Neuronal stem cell (in vitro differentiated cells): ENCODE data around the gene RNF150.

Source experiments
- DNase-seq: peaks from one replicate; pipeline ENCODE4 v3.0.0-alpha.2; 2013; ENCODE audit warnings: low spot score
- H2AFZ ChIP-seq: one replicate; pipeline ENCODE4 v1.6.1; 2013; ENCODE audit warnings: mild to moderate bottlenecking, low read length, inconsistent platforms
- H2AK5ac ChIP-seq: 2 replicates; pipeline ENCODE4 v1.6.1; 2013; ENCODE audit warnings: low read depth, mild to moderate bottlenecking, inconsistent platforms, low read length, moderate library complexity, mixed read lengths
- H2BK120ac ChIP-seq: 2 replicates; pipeline ENCODE4 v1.6.1; 2013; ENCODE audit warnings: low read depth, mild to moderate bottlenecking, inconsistent platforms, low read length, moderate library complexity, mixed read lengths
- H2BK12ac ChIP-seq: one replicate; pipeline ENCODE4 v1.6.1; 2013; ENCODE audit warnings: low read length, inconsistent platforms
- H2BK15ac ChIP-seq: 2 replicates; pipeline ENCODE4 v1.6.1; 2013; ENCODE audit warnings: mild to moderate bottlenecking, low read length, inconsistent platforms, mixed read lengths
- H2BK5ac ChIP-seq: one replicate; pipeline ENCODE4 v1.6.1; 2013; ENCODE audit warnings: inconsistent platforms, mild to moderate bottlenecking, low read length, moderate library complexity
- H3K14ac ChIP-seq: one replicate; pipeline ENCODE4 v1.6.1; 2013; ENCODE audit warnings: low read length, inconsistent platforms
- H3K18ac ChIP-seq: 2 replicates; pipeline ENCODE4 v1.6.1; 2013; ENCODE audit warnings: low read length, inconsistent platforms
- H3K23ac ChIP-seq: 2 replicates; pipeline ENCODE4 v1.6.1; 2013; ENCODE audit warnings: low read depth, mild to moderate bottlenecking, mixed read lengths, low read length, inconsistent platforms; ENCODE audit not compliant: poor library complexity
- H3K27ac ChIP-seq: replicated peaks from 3 replicates; pipeline ENCODE4 v1.5.1; 2013; ENCODE audit warnings: low read length, inconsistent platforms
- H3K27me3 ChIP-seq, 3 experiments: 2 replicates each; pipeline ENCODE4 v1.6.1; 2013; ENCODE audit warnings: low read length in 3 of 3, mild to moderate bottlenecking in 2 of 3, inconsistent platforms in 1 of 3, low read depth in 1 of 3, mixed read lengths in 1 of 3, moderate library complexity in 1 of 3; ENCODE audit not compliant: control insufficient read depth in 3 of 3, insufficient read depth in 3 of 3
- H3K36me3 ChIP-seq, 2 donors: replicated peaks in 1 of 2; 2 replicates each; pipeline ENCODE4 v1.6.1; 2013; ENCODE audit warnings: low read length in 2 of 2; ENCODE audit not compliant: control insufficient read depth in 2 of 2, insufficient read depth in 2 of 2
- H3K4ac ChIP-seq: 2 replicates; pipeline ENCODE4 v1.6.1; 2013; ENCODE audit warnings: inconsistent platforms, mild to moderate bottlenecking, low read length, moderate library complexity
- H3K4me1 ChIP-seq, 2 donors: 1 replicate in 1 of 2; 2 replicates in 1 of 2; pipeline ENCODE4 v1.6.1; 2013; ENCODE audit warnings: low read length in 2 of 2, low read depth in 1 of 2; ENCODE audit not compliant: control insufficient read depth in 2 of 2, insufficient read depth in 1 of 2
- H3K4me2 ChIP-seq: one replicate; pipeline ENCODE4 v1.6.1; 2013; ENCODE audit warnings: mild to moderate bottlenecking, low read length, inconsistent platforms; ENCODE audit not compliant: insufficient read depth, poor library complexity, severe bottlenecking
- H3K4me3 ChIP-seq, 2 donors: 2 replicates each; pipeline ENCODE4 v1.5.1; 2013; ENCODE audit warnings: low read length in 2 of 2, mild to moderate bottlenecking in 2 of 2, inconsistent platforms in 1 of 2, moderate library complexity in 1 of 2
- H3K79me1 ChIP-seq: one replicate; pipeline ENCODE4 v1.6.1; 2013; ENCODE audit warnings: low read depth, mild to moderate bottlenecking, inconsistent platforms, low read length, moderate library complexity
- H3K9ac ChIP-seq: one replicate; pipeline ENCODE4 v1.6.1; 2013; ENCODE audit warnings: mild to moderate bottlenecking, low read depth, low read length, inconsistent platforms; ENCODE audit not compliant: poor library complexity
- H3K9me3 ChIP-seq, 2 donors: replicated peaks in 1 of 2; 2 replicates each; pipeline versions ENCODE3 to v1.6.1; 2013; ENCODE audit warnings: low read length in 2 of 2, mild to moderate bottlenecking in 2 of 2, inconsistent platforms in 1 of 2, low read depth in 1 of 2, mixed read lengths in 1 of 2, moderate library complexity in 1 of 2; ENCODE audit not compliant: control insufficient read depth in 2 of 2, insufficient read depth in 1 of 2
- H4K8ac ChIP-seq: one replicate; pipeline ENCODE4 v1.6.1; 2013; ENCODE audit warnings: low read depth, mild to moderate bottlenecking, inconsistent platforms, low read length, moderate library complexity
- H4K91ac ChIP-seq: one replicate; pipeline ENCODE4 v1.6.1; 2013; ENCODE audit warnings: low read length, low read depth, mild to moderate bottlenecking, inconsistent platforms; ENCODE audit not compliant: poor library complexity
- WGBS, 2 donors: extraction: QIAGEN DNeasy Blood & Tissue Kit; methylation state at CpG; one replicate each; pipeline ENCODE4 v1.1.7; 2013; ENCODE audit warnings: missing lambda C conversion rate in 2 of 2, mixed read lengths in 1 of 2; ENCODE audit not compliant: insufficient read length in 2 of 2, insufficient replicate concordance in 1 of 2; ENCODE audit errors: extremely low coverage in 2 of 2; 5-methylcytosine and 5-hydroxymethylcytosine counted together

The RNF150 gene

DNA sequence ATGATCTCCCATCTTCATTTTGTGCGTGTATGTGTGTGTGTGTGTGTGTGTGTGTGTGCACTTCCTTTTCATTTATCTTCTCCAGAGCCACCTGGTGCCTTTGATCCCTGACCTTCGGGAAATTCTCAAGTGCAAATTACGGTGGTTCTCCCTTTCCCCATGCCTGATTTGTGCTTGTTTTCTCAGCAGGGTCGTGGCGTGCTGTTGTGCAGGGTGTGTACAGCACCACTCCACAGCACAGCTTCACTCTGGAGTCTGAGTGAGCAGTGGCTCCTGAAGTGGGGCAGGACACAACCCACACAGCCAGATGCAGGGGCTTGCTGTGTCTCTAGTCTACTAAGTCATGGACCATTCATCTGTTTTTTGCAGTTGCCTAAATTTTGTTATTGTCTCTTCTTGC lies 262.8 kb downstream of the RNF150 start:
- Histone ChIP-seq H2AFZ (no peak overlapping the region), H3K9me3 (no peaks in the 10 kb centered on the region), H2BK5ac (no peak overlapping the region), H3K18ac (no peak overlapping the region), H2BK120ac (no peak overlapping the region), H3K79me1 (no peaks in the 10 kb centered on the region), H4K8ac (no peak overlapping the region), H3K4ac (no peak overlapping the region), H2BK15ac (no peak overlapping the region), H3K4me2 (no peak overlapping the region), H3K4me1 (peaks cover 0 to 2% of the 10 kb centered on the region in 2 donors), H3K23ac (no peak overlapping the region), H3K9ac (no peak overlapping the region), H3K36me3 (peaks cover 0 to 20% of the 10 kb centered on the region in 2 donors), H3K27me3 (peaks cover 0 to 53% (median 4%) of the 10 kb centered on the region in 3 experiments), H4K91ac (no peak overlapping the region), H2BK12ac (no peak overlapping the region), H3K4me3 (no peak overlapping the region), H2AK5ac (no peak overlapping the region), H3K14ac (no peak overlapping the region), H3K27ac (no peak overlapping the region)
- no CpG with 5 or more reads among the region's 5 CpGs for WGBS, 2 donors
- DNase-seq, result no peak

DNA sequence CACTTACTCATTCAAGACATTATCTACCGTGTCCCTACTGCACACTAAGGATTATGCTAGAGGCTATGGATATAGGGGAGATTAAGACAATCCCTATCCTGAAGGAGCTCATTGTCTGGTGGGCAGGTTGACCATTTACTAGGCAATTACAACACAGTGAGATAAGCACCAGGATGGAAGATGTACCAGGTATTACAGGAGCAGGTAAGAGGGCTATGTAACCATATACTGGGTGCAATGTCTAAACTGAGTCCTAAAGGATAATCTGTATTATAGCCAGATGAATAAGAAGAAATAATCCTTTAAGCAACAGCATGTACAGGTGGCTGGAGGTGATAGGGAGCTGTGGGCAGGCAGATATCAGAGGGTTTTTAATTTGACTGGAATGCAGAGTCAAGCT lies 263.8 kb downstream of the RNF150 start:
- no peak overlapping the region for H3K4me2 ChIP-seq
- peaks cover 0 to 28% of the 10 kb centered on the region in 2 donors for H3K36me3 ChIP-seq
- H3K4me3 ChIP-seq, result no peak overlapping the region
- no peak overlapping the region for H3K18ac ChIP-seq
- no peak overlapping the region for H3K9ac ChIP-seq
- no peak overlapping the region for H2BK5ac ChIP-seq
- H4K8ac ChIP-seq, result no peak overlapping the region
- no peaks in the 10 kb centered on the region for H3K9me3 ChIP-seq
- H2BK12ac ChIP-seq, result no peak overlapping the region
- no peak overlapping the region for H2AK5ac ChIP-seq
- DNase-seq, result no peak
- no peak overlapping the region for H3K4ac ChIP-seq
- H2AFZ ChIP-seq, result no peak overlapping the region
- peaks cover 0 to 59% (median 4%) of the 10 kb centered on the region in 3 experiments for H3K27me3 ChIP-seq
- no peak overlapping the region for H3K23ac ChIP-seq
- H4K91ac ChIP-seq, result no peak overlapping the region
- H3K79me1 ChIP-seq, result no peaks in the 10 kb centered on the region
- H3K14ac ChIP-seq, result no peak overlapping the region
- H3K27ac ChIP-seq, result no peak overlapping the region
- H2BK15ac ChIP-seq, result no peak overlapping the region
- peaks cover 0 to 2% of the 10 kb centered on the region in 2 donors for H3K4me1 ChIP-seq
- no peak overlapping the region for H2BK120ac ChIP-seq
- no CpG with 5 or more reads among the region's 1 CpG for WGBS, 2 donors

DNA sequence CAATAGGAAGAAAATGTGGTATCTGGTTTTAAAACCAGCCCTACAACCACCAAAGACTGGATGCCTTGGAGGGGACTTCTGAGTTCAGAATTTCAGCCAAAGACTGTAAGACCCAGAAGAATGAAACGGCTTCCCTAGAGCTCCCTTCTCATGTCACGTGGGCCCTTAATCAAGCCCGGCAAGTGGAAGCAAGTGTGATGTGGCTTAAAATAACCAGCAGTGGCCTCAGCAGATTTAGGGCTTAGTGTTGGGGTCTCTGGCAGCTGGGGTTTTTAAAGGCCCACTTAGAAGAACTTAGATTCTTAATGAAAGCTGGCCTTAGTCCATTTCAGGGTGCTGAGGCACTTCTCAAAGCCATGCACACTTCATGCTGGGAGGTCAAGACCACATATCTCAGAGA lies 265.9 kb downstream of the RNF150 start:
- no peak overlapping the region for H4K8ac ChIP-seq
- no peaks in the 10 kb centered on the region for H3K9me3 ChIP-seq
- H3K4me2 ChIP-seq, result no peak overlapping the region
- no peak overlapping the region for H2AFZ ChIP-seq
- peaks cover 0 to 34% of the 10 kb centered on the region in 2 donors for H3K36me3 ChIP-seq
- no peak overlapping the region for H3K14ac ChIP-seq
- H3K4ac ChIP-seq, result no peak overlapping the region
- no peak overlapping the region for H2BK12ac ChIP-seq
- no peak overlapping the region for H3K18ac ChIP-seq
- no peak for DNase-seq
- no peak overlapping the region for H3K27ac ChIP-seq
- H3K4me1 ChIP-seq, result peaks cover 0 to 2% of the 10 kb centered on the region in 2 donors
- no peak overlapping the region for H3K9ac ChIP-seq
- no peaks in the 10 kb centered on the region for H3K79me1 ChIP-seq
- H2AK5ac ChIP-seq, result no peak overlapping the region
- H3K4me3 ChIP-seq, result no peak overlapping the region
- H4K91ac ChIP-seq, result no peak overlapping the region
- H2BK120ac ChIP-seq, result no peak overlapping the region
- WGBS, 2 donors, result no CpG with 5 or more reads among the region's 3 CpGs
- H3K27me3 ChIP-seq, result peaks cover 0 to 62% (median 8%) of the 10 kb centered on the region in 3 experiments
- H2BK15ac ChIP-seq, result no peak overlapping the region
- no peak overlapping the region for H3K23ac ChIP-seq
- no peak overlapping the region for H2BK5ac ChIP-seq

DNA sequence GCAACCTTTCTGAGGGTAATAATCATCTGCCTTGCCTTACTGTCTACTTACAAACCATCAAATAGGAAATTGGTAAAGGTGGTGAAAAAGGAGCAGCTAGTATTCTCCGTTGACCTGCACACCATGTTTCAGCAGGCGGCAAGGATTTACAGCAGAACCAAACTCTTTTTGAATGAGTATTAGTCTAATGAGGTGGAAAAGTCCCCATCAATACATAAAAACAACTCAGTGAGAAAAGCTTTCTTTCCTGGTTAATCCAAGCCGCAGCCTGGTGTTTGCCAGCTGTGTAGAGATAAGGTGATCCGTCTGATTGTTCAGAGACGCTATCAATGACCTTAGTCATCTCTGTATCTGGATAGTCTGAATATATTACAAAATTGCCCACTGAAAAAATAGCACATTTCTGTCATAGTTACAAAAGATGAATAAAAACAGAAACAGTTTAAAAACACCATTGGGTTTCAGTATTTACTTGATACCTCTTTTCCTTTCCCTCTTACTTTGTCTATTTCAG lies 266.7 kb downstream of the RNF150 start:
- peaks cover 0 to 34% of the 10 kb centered on the region in 2 donors for H3K36me3 ChIP-seq
- peaks cover 0 to 2% of the 10 kb centered on the region in 2 donors for H3K4me1 ChIP-seq
- no peak overlapping the region for H4K91ac ChIP-seq
- no peak overlapping the region for H2AFZ ChIP-seq
- H3K18ac ChIP-seq, result no peak overlapping the region
- H3K79me1 ChIP-seq, result no peaks in the 10 kb centered on the region
- no CpG with 5 or more reads among the region's 5 CpGs for WGBS, 2 donors
- no peak overlapping the region for H2BK12ac ChIP-seq
- no peak overlapping the region for H4K8ac ChIP-seq
- H3K4ac ChIP-seq, result no peak overlapping the region
- no peak overlapping the region for H3K9ac ChIP-seq
- H3K23ac ChIP-seq, result no peak overlapping the region
- no peak overlapping the region for H2AK5ac ChIP-seq
- peak; percentile 44 for DNase-seq
- peaks cover 0 to 65% (median 8%) of the 10 kb centered on the region in 3 experiments for H3K27me3 ChIP-seq
- no peak overlapping the region for H3K4me3 ChIP-seq
- no peak overlapping the region for H3K4me2 ChIP-seq
- H3K14ac ChIP-seq, result no peak overlapping the region
- no peak overlapping the region for H2BK15ac ChIP-seq
- H2BK120ac ChIP-seq, result no peak overlapping the region
- no peaks in the 10 kb centered on the region for H3K9me3 ChIP-seq
- H3K27ac ChIP-seq, result no peak overlapping the region
- H2BK5ac ChIP-seq, result no peak overlapping the region
